Measurements from ENCODE around the gene KLHL15.

GRCh38 chrX:23952391-23952790 is 74.6 kb downstream of the KLHL15 start:
- TF ChIP-seq CTCF (IDR thresholded peaks at IDR 0.05; ENCODE audit: poor library complexity) (no peak), EZH2 (IDR thresholded peaks at IDR 0.05; ENCODE audit: borderline replicate concordance) (no peak)

All from hepatocyte (in vitro differentiated cells).